ENCODE results near the gene CD164L2.
"Not testable (repeated sequence)": the region's sequence is repeated elsewhere in the genome, so short reads cannot be mapped to it uniquely, and the experiment has no call there.

CD164L2 gene

DNA sequence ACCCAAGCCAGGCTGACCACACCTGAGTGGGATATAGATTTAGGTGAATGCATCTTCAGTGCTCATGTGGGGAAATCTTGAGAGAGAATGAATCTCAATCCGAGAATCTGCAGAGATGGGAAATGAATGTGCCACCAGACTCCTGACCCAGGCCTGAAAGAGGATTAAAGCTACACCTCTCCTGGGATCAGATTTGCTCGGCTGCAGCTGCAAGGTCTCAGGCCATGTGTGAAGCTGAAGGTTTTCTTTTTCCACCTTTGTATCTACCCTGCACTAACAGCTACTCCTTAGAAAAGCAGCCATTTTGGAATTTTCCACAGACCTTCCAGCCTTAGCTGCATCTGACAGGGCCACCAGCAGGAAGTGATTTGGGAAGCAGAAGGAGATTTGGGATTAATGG lies 27.6 kb upstream of the CD164L2 start:
- Mint-ChIP-seq H3K27ac (no peak overlapping the region), H3K4me1 (peaks cover 5% of the 10 kb centered on the region), H3K4me3 (no peak overlapping the region), H3K9me3 (no peaks in the 10 kb centered on the region), H3K27me3 (no peaks in the 10 kb centered on the region)
- DNase-seq: no peak
- no peak for ATAC-seq

DNA sequence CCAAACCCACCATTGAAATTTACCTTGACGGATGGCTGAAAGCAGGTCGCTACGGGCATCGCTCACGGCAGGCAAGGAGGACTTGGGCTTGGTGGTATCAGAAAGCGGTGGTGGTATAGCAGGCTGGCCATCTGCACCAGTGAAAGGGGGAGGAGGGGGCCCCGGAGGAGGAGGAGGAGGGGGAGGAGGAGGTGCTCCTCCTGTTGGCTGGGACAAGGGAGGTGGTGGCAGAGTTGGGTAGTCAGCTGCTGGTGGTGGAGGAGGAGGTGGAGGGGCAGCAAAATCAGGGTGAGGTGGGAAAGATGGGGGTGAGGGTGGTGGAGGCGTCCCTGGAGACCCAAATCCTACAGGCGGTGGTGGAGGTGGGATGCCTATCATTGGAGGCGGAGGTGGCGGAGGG lies 26.5 kb upstream of the CD164L2 start:
- H3K4me3 Mint-ChIP-seq: no peak overlapping the region
- H3K9me3 Mint-ChIP-seq: no peaks in the 10 kb centered on the region
- H3K27ac Mint-ChIP-seq: peak overlapping the region in 1 of 2 donors; percentile 76
- H3K4me1 Mint-ChIP-seq: peaks cover under 1% of the 10 kb centered on the region
- DNase-seq (no peak), ATAC-seq (no peak)
- no peaks in the 10 kb centered on the region for H3K27me3 Mint-ChIP-seq

DNA sequence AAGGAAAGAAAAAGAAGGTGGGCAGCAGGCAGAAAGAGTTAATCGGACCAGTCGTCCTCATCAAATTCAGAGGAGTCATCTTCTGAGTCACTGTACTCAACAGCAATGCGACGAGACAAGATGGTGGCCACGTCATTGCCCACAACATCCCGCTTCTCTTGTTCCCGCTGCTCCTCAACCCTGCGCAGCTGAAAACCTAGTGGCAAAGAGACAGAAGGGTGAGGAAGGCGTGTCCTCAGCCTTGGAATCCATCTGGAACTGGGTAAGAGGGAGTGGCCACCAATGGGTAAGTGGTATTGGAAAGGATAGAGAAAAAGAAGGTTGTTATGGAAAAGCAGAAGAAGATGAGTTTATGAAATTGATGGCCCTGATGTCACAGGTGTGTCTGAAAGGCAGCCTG lies 25.0 kb upstream of the CD164L2 start:
- Mint-ChIP-seq H3K4me3 (no peak overlapping the region), H3K9me3 (no peaks in the 10 kb centered on the region), H3K27ac (no peak overlapping the region), H3K27me3 (no peaks in the 10 kb centered on the region), H3K4me1 (peaks cover 15% of the 10 kb centered on the region)
- no peak for ATAC-seq
- DNase-seq: no peak

DNA sequence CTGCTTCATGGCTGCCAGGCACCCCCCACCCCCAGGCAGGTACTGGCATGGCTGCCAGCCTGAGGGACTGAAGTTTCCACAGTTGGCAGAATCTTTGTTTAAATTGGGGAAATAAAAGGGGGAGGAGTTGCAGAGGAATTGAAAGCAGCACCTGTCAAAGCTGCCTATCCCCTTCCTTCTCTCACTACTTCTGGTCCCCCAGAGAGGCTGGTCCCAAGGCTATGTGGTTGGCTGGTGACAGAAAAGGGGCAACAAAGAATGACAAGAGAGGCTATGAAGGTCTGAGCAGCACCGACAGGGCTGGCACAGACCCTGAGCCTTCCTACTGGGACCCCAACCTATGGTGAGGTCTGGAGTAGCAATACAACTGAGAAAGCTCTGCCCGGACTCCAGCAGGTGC lies 23.7 kb upstream of the CD164L2 start:
- H3K27me3 Mint-ChIP-seq, ATAC-seq, H3K4me3 Mint-ChIP-seq, H3K9me3 Mint-ChIP-seq, H3K27ac Mint-ChIP-seq, DNase-seq: not testable (repeated sequence)
- H3K4me1 Mint-ChIP-seq: peaks cover 26% of the 10 kb centered on the region

DNA sequence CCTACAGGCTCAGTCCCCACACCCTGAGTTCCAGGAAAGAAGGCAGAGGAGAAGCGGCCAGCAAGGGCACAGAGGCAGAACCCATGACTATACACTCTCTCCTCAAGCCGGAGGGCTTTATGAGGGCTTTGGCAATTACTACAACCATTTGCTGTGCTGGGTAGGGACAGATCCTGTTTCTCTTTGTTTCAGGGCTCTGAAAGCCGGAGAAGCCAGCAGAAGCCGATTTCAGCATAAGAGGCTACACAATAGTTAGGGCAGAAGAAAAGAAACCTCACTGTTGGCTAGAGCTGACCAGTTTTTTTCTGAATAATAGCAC lies 23.2 kb upstream of the CD164L2 start:
- Mint-ChIP-seq H3K9me3 (no peaks in the 10 kb centered on the region), H3K27me3 (no peaks in the 10 kb centered on the region), H3K4me3 (no peak overlapping the region), H3K4me1 (peaks cover 26% of the 10 kb centered on the region), H3K27ac (no peak overlapping the region)
- DNase-seq (no peak), ATAC-seq (no peak)

DNA sequence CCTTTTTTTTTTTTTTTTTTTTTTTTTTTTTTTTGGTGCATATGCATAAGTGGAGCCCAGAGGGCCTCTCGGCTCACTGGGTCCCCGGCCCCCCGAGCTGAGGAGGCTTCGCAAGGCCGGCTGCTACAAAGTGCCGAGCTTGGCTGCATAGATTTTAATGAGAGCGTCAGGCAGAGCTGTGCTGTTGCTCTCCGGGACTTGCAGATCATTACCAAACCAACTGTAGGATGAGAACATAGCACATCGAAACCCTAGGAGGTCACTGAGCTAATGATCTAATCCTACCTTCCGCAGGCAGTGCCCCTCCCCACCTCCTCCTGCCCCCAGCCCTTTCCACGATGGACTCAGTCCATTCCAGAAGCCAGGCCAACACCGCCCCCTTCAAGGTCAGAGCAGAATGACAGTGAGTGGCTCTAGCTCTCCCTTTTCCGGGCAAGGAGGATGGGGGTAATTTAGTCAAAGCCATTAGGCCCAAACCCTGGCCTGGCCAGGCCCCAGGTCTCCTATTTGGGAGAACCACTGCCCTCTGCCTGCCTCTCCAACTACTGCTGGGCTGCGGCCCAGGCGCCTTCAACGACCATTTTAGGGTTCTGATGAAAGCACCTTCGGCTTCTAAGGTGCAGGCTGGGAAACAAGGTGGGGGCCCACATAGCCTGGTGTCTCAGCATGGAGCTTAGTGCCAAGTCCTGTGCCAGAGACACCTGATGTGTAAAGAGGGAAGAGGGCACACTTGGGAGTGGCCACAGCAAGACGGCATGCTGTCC lies 22.6 kb upstream of the CD164L2 start:
- H3K27ac Mint-ChIP-seq, H3K4me3 Mint-ChIP-seq: not testable (repeated sequence)

DNA sequence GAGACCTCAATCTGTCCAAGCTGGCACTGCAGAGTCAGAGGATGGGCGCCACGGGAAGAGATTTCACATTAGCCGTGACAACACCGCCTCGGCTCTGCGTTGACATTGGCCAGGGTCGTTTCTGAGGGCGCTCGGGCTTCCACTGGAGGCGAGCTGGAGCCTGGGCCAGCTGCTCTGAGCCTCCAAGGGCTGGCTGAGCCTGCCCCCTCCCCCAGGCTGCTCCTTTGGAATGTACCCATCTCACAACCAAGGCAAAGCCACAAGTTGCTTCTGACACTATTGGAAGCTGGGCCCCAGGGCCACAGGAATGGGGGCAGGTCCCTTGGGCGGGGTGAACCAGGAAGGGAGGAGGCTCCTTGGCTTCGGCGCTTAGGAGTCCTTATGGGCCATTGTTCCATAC lies 21.9 kb upstream of the CD164L2 start:
- Mint-ChIP-seq H3K4me3 (no peak overlapping the region), H3K9me3 (no peaks in the 10 kb centered on the region), H3K27me3 (no peaks in the 10 kb centered on the region), H3K27ac (no peak overlapping the region), H3K4me1 (peaks cover 26% of the 10 kb centered on the region)
- ATAC-seq (no peak), DNase-seq (no peak)

More for the DNA sequence above, 22.6 kb upstream of the CD164L2 start:
- not testable (repeated sequence) for H3K27me3 Mint-ChIP-seq, DNase-seq, ATAC-seq, H3K9me3 Mint-ChIP-seq
- H3K4me1 Mint-ChIP-seq: peaks cover 26% of the 10 kb centered on the region

DNA sequence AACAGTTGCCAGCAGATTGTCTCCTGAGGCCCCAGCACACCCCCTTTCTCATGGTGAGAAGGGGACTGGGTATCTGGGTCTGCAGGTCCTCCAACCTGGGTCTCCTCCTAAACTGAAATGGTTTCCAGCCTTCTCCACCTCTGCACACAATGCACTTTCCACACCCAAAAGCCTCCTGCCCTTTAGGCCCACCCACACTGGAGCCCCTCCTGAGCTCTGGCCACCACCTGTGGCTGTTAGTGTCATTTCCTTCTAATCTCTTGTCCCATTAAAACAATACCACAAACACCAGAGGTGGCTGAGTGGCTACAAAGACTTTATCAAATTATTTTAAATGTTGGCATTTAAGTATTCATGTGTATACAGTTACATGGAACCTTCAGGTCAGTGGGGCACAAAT lies 20.8 kb upstream of the CD164L2 start:
- H3K4me3 Mint-ChIP-seq: peak overlapping the region; percentile 14 to 61
- H3K27ac Mint-ChIP-seq: peak overlapping the region in 1 of 2 donors; percentile 92
- ATAC-seq (no peak), DNase-seq (no peak)
- peaks cover 26% of the 10 kb centered on the region for H3K4me1 Mint-ChIP-seq
- no peaks in the 10 kb centered on the region for H3K27me3 Mint-ChIP-seq
- no peaks in the 10 kb centered on the region for H3K9me3 Mint-ChIP-seq

DNA sequence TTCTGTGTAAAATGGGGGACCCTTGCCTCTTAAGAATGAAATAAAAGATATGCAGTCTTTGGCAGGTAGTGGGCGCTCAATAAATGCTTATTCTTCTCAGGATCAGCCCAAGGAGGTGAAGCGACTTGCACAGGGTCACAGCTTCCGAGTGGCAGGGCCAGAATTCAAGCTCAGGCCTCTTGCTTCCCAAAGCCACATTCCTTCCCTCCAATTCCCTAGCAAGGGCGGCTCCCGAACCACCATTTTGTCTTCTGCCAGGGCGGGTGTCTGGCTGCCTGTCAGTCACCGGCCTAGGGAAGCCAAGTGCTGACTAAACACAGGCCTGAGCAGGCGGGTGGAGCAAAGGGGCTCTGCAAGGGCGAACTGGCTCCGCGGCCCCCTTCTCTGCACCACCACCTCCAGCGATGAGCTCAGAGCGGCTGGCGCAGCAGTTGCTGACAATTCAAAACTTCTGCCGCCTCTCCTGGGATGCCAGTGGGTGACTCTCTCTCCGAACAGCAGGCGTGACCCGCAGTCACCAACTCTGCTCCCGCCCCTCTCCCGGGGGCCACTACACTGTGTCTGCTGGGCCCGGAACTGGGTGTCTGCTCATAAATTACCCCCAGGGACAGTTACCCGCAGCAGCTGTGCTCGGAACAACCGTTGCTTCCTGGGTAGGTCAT lies 20.1 kb upstream of the CD164L2 start:
- H3K27ac Mint-ChIP-seq: peak overlapping the region; percentile 14 to 78
- DNase-seq: peak; percentile 33 to 41
- ATAC-seq: peak; percentile 65
- H3K4me1 Mint-ChIP-seq: peaks cover 26% of the 10 kb centered on the region
- H3K4me3 Mint-ChIP-seq: peak overlapping the region; percentile 28 to 61
- no peaks in the 10 kb centered on the region for H3K27me3 Mint-ChIP-seq
- H3K9me3 Mint-ChIP-seq: no peaks in the 10 kb centered on the region

DNA sequence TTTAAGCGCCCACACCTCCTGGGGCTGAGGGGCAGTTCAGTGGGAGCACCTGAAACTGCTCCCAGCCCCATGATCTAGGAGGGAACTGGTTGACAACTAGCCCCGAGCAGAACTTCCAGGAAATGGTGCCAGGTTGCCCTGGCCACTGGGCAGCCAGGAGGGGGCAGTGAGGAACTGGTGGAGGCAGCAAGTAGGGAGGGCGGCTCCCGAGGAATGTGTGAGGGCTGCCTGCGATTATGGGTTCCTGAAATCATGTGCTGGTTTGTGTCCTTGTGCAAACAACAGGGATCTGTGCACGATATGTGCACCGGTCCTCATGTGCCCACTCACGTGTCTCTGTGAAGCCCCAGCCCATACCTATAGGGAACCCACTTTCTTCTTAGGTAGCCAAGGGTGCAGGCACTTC lies 19.2 kb upstream of the CD164L2 start:
- Mint-ChIP-seq H3K4me3 (no peak overlapping the region), H3K27ac (no peak overlapping the region), H3K4me1 (peaks cover 26% of the 10 kb centered on the region), H3K9me3 (no peaks in the 10 kb centered on the region), H3K27me3 (no peaks in the 10 kb centered on the region)
- ATAC-seq: no peak
- no peak for DNase-seq

DNA sequence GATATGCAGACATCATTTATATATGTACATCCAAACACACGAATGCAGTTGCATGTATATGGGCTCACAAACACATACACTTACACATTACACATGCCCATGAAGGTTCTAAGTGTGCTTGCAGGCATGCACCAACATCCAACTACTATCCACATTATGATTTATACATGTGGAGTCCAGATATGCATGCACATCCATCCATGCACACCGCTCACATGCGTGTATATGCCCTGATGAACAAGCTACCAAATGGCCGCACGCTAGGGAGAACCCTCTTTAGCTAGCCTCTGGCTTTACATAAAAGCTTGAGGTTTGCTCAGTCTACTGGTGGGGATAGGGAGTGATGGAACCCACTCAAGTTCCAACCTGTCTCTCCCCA lies 17.8 kb upstream of the CD164L2 start:
- Mint-ChIP-seq H3K27ac (no peak overlapping the region), H3K4me3 (no peak overlapping the region), H3K27me3 (no peaks in the 10 kb centered on the region), H3K4me1 (peaks cover 26% of the 10 kb centered on the region), H3K9me3 (no peaks in the 10 kb centered on the region)
- ATAC-seq (no peak), DNase-seq (no peak)

DNA sequence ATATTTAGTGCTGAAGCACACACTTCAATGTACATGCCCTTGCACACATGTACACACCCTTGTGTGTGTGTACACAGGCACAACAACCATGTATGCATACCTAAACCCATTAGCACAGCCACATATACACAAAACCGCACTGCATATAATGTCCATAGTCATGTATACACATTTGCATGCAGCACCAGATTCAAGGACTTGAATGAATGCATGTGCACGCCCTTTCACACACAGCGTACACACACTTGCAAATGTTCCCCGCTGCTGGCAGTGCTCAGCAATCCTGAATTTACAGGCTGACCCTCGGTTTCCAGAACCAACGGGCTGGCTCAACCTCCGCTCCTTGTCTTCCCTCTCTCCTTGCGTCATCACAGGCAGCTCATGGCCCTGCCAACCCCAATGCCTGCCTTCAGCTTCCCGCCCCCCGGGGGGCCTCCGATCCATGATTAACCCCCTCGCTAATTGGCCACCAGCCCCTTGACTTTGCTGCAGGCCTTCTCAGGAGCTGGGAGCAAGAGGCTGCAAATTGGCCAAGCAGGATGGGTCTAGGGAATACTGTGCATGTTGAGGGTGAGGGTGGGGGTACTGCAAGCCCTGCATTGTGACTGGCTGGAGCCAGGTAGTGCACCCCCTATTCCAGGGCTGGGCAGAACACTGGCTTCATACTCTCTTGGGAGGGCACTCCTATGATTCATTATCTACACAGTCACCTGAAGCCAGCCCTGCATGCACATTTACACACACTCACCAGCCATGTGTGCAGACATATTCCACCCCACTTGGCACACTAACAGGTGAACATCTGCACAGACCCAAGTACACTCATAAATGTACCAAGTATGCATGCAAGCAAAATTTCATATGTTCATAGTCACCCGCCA lies 17.2 kb upstream of the CD164L2 start:
- Mint-ChIP-seq H3K27me3 (no peaks in the 10 kb centered on the region), H3K9me3 (no peaks in the 10 kb centered on the region), H3K4me3 (no peak overlapping the region), H3K27ac (no peak overlapping the region), H3K4me1 (peaks cover 30% of the 10 kb centered on the region)
- no peak for ATAC-seq
- no peak for DNase-seq

DNA sequence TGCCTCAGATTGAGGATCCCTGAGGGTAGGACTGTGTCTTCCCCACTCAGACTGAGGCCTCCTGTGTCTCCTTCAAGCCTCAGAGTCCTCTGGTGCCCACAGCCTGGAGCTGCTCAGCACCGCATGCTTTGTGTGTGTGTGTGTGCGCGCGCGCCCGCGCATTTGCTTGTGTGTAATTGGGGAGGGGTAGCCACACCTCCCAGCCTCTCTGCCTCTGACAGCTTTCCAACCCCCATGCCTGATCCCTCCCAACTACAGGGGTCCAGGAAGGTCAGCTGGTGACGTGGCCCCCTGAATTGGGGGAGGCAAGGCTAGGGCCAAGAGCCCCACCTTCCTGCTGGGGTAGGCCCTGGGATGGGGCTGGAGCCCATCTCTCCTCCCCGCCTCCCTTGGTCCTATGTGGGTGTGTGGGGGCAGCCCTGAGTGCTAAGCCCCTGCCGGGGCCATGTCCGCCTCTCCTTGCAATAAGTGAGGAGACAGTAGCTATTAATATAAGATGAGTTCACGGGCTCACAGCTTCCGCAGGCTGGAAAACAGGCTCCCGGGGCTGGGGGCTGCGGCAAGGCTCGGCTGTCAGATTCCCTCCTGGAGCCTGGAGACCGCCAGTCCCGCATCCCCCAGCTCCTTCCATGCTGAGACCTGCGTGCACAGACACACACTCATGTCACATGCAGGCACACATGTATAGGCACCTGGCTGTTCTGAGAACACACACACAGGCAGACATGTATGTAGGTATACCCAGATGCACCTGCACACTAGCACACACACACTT lies 16.3 kb upstream of the CD164L2 start:
- DNase-seq (no peak), ATAC-seq (no peak)
- Mint-ChIP-seq H3K4me3 (no peak overlapping the region), H3K9me3 (no peaks in the 10 kb centered on the region), H3K27me3 (no peaks in the 10 kb centered on the region), H3K4me1 (peaks cover 32% of the 10 kb centered on the region), H3K27ac (peak overlapping the region in 1 of 2 donors; percentile 91)

DNA sequence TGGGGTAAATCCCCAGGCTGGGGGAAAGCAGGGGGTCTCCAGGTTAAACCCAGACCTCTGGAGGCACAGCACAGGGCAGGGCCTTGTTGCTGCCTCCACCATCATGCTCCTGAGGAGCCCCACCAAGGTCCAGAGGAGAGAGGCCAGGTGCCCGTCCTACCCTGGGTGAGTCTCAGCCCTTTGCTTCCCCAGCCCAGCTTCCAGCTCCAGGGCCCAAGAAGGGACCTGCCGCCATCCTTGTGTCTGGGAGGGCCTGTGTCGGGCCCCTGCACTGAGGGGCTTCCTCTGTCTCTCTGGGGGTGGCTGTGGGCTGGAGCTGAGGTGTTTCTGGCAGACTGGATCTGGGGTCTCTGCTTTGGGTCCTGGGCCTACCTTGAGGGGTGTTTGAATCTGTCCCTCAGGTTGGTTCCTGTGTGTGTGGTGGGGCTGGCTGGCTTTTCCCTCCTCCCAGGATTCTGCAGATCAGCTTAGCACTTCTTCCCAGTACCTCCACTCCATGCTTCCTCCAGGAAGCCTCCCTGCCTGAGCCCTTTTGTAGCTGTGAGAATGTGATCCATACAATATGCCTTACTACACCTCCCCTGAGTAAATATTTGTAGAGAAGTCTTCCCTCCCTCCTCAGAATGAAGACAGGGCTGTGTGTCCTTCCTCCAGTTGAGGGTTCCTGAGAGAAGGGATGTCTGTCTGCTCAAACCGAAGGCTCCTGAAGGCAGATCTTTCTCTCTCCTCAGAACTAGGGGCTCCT lies 15.4 kb upstream of the CD164L2 start:
- Mint-ChIP-seq H3K27me3 (no peaks in the 10 kb centered on the region), H3K4me1 (peaks cover 24% of the 10 kb centered on the region), H3K9me3 (no peaks in the 10 kb centered on the region), H3K27ac (peak overlapping the region in 1 of 2 donors; percentile 91), H3K4me3 (no peak overlapping the region)
- no peak for DNase-seq
- ATAC-seq: no peak

DNA sequence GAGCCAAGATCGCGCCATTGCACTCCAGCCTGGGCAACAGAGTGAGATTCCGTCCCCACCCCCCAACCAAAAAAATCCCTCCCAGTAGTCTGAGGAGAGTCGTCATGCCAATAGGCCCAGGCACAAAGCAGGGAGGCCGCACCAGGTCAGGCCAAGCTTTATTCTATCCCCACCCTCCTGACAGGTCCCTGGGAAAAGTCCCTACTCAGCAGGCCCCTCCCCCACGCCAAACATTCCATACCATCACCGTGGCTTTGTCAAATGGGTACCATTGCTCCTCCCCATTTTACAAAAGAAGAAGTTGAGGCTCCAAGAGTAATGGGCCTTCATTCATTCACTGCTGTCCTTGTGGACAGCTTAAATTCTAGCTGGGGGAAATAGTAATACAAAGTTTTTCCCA lies 14.6 kb upstream of the CD164L2 start:
- DNase-seq (no peak), ATAC-seq (no peak)
- H3K27ac Mint-ChIP-seq: peak overlapping the region in 1 of 2 donors; percentile 87
- peaks cover 24% of the 10 kb centered on the region for H3K4me1 Mint-ChIP-seq
- no peaks in the 10 kb centered on the region for H3K9me3 Mint-ChIP-seq
- H3K4me3 Mint-ChIP-seq: no peak overlapping the region
- H3K27me3 Mint-ChIP-seq: no peaks in the 10 kb centered on the region
